PC-9 (cell line): ENCODE data around the gene DRD3. TPM values are rescaled to one million over a fixed set of nuclear protein-coding genes. Genes with fewer than 3 reads are reported as not detected.

Experiments used
- BruUV-seq: library from RNA; stranded (reverse); fragments of 400-500 nt; replicated peaks from 2 replicates; lab custom pipeline; 2021; lab: Mats Ljungman, UMichigan
- CTCF ChIA-PET: fragments of 300-600 bp; sonication (Branson Sonifier 250); formaldehyde crosslinking; loops from one replicate; lab custom pipeline; 2022; ENCODE audit warnings: antibody characterized with exemption; lab: Charles Lee
- POLR2A ChIA-PET: fragments of 300-600 bp; sonication (Branson Sonifier 250); formaldehyde crosslinking; loops from one replicate; lab custom pipeline; 2022; ENCODE audit warnings: antibody characterized with exemption; ENCODE audit not compliant: unreplicated experiment; lab: Charles Lee
- DNase-seq, 2 experiments: peaks; one replicate each; pipeline versions ENCODE4 v3.0.0 to v3.0.0-alpha.2; 2015 to 2022; ENCODE audit warnings: mixed read lengths in 1 of 2
- H2AFZ ChIP-seq: fragments of 200-600 bp; sonication (generic); 2 replicates; pipeline ENCODE4 v1.8.1; 2017; ENCODE audit warnings: antibody characterized with exemption
- H3F3A ChIP-seq: fragments of 200-600 bp; sonication (generic); 2 replicates; pipeline ENCODE4 v1.8.1; 2017; ENCODE audit warnings: antibody characterized with exemption, mild to moderate bottlenecking, low read depth; ENCODE audit not compliant: insufficient read depth
- H3K27ac ChIP-seq: fragments of 200-600 bp; sonication (generic); 2 replicates; pipeline ENCODE4 v1.6.1; 2016; ENCODE audit warnings: mixed run types
- H3K27me3 ChIP-seq: fragments of 200-600 bp; sonication (generic); 2 replicates; pipeline ENCODE4 v1.6.1; 2016; ENCODE audit warnings: low read depth, mixed run types; ENCODE audit not compliant: insufficient read depth
- H3K36me3 ChIP-seq: fragments of 200-600 bp; sonication (generic); 2 replicates; pipeline ENCODE4 v1.6.1; 2016; ENCODE audit warnings: low read depth, mixed run types
- H3K4me1 ChIP-seq: fragments of 200-600 bp; sonication (generic); replicated peaks from 2 replicates; pipeline ENCODE4 v1.6.1; 2016; ENCODE audit warnings: mixed run types; ENCODE audit not compliant: insufficient read depth
- H3K4me2 ChIP-seq: fragments of 200-600 bp; sonication (generic); 2 replicates; pipeline ENCODE4 v1.6.1; 2017; ENCODE audit warnings: mixed run types
- H3K4me3 ChIP-seq: fragments of 200-600 bp; sonication (generic); 2 replicates; pipeline ENCODE4 v1.6.1; 2016; ENCODE audit warnings: mixed run types
- H3K79me2 ChIP-seq: fragments of 200-600 bp; sonication (generic); 2 replicates; pipeline ENCODE4 v1.6.1; 2017; ENCODE audit warnings: low read depth, mixed run types
- H3K9me2 ChIP-seq: fragments of 200-600 bp; sonication (generic); 2 replicates; pipeline ENCODE4 v1.8.1; 2017; ENCODE audit warnings: mild to moderate bottlenecking; ENCODE audit not compliant: insufficient read depth
- H3K9me3 ChIP-seq: fragments of 200-600 bp; sonication (generic); 2 replicates; pipeline ENCODE4 v1.8.1; 2016; ENCODE audit warnings: low read depth; ENCODE audit not compliant: insufficient read depth
- H4K20me1 ChIP-seq: fragments of 200-600 bp; sonication (generic); 2 replicates; pipeline ENCODE4 v1.8.1; 2017; ENCODE audit not compliant: insufficient read depth
- CTCF ChIP-seq: fragments of 200-600 bp; sonication (generic); conservative IDR thresholded peaks from 2 replicates; pipeline ENCODE4 v1.6.1; 2017; ENCODE audit warnings: mixed run types, antibody characterized with exemption, mild to moderate bottlenecking, moderate library complexity
- EZH2 ChIP-seq: fragments of 200-600 bp; sonication (generic); IDR thresholded peaks from 2 replicates; pipeline ENCODE4 v1.8.0; 2017; ENCODE audit warnings: antibody characterized with exemption, low read depth
- intact Hi-C: fragments of 100-400 bp; cut with micrococcal nuclease; formaldehyde crosslinking; loops from one replicate; pipeline ENCODE4 v1.10.0; 2022; ENCODE audit not compliant: unreplicated experiment
- total RNA-seq: library from RNA; stranded (reverse); gene quantifications from 2 replicates; pipeline ENCODE4 v1.2.3, GENCODE V29; 2021

The DRD3 gene
- total RNA-seq, 1 experiment from 2014 or later: not detected

- H4K20me1 ChIP-seq: no peaks in the 10 kb centered on the region
- no peaks in the 10 kb centered on the region for H3K9me2 ChIP-seq
- H3K9me3 ChIP-seq: no peaks in the 10 kb centered on the region
- DNase-seq: no peak
- H3K4me3 ChIP-seq: no peak overlapping the region
- H3K4me2 ChIP-seq: no peak overlapping the region
- POLR2A ChIA-PET: interaction anchor here (0.6 kb wide), 1 partner anchor 281 kb away, joined by 5 read pairs; no protein-coding TSS in a partner anchor
- no peaks in the 10 kb centered on the region for H3F3A ChIP-seq
- no peak overlapping the region for H2AFZ ChIP-seq
- CTCF ChIA-PET: no interaction called here
- H3K4me1 ChIP-seq: no peaks in the 10 kb centered on the region
- no peak overlapping the region for H3K27ac ChIP-seq
- intact Hi-C loops: no loop called here
- no peaks in the 10 kb centered on the region for H3K36me3 ChIP-seq
- no peak for TF ChIP-seq CTCF
- TF ChIP-seq EZH2: no peak
- no peaks in the 10 kb centered on the region for H3K79me2 ChIP-seq
- no TSS peak for BruUV-seq
- H3K27me3 ChIP-seq: no peaks in the 10 kb centered on the region
Measured at GRCh38 chr3:114110439-114110838, 68.4 kb downstream of the DRD3 start.

- H3K4me2 ChIP-seq: no peak overlapping the region
- H3K4me1 ChIP-seq: no peaks in the 10 kb centered on the region
- no peak for DNase-seq
- BruUV-seq: no TSS peak
- no peaks in the 10 kb centered on the region for H3K79me2 ChIP-seq
- H3K9me2 ChIP-seq: no peaks in the 10 kb centered on the region
- H3K27me3 ChIP-seq: no peaks in the 10 kb centered on the region
- H3K36me3 ChIP-seq: no peaks in the 10 kb centered on the region
- H3K9me3 ChIP-seq: no peaks in the 10 kb centered on the region
- POLR2A ChIA-PET: no interaction called here
- H3K27ac ChIP-seq: no peak overlapping the region
- no peak overlapping the region for H3K4me3 ChIP-seq
- no peaks in the 10 kb centered on the region for H3F3A ChIP-seq
- H2AFZ ChIP-seq: no peak overlapping the region
- CTCF ChIA-PET: no interaction called here
- intact Hi-C loops: no loop called here
- no peak for TF ChIP-seq CTCF
- TF ChIP-seq EZH2: no peak
- no peaks in the 10 kb centered on the region for H4K20me1 ChIP-seq
Measured at GRCh38 chr3:114108137-114108536, 70.7 kb downstream of the DRD3 start.

- Histone ChIP-seq H3K9me2 (no peaks in the 10 kb centered on the region), H3K4me1 (no peaks in the 10 kb centered on the region), H3K4me3 (no peak overlapping the region), H3K27ac (no peak overlapping the region), H2AFZ (no peak overlapping the region), H3K4me2 (no peak overlapping the region), H3F3A (no peaks in the 10 kb centered on the region), H3K9me3 (no peaks in the 10 kb centered on the region), H3K27me3 (no peaks in the 10 kb centered on the region), H4K20me1 (no peaks in the 10 kb centered on the region), H3K79me2 (no peaks in the 10 kb centered on the region), H3K36me3 (no peaks in the 10 kb centered on the region)
- no peak for DNase-seq
- ChIA-PET POLR2A (no interaction called here), CTCF (no interaction called here)
- BruUV-seq: no TSS peak
- TF ChIP-seq EZH2 (no peak), CTCF (no peak)
- intact Hi-C loops: no loop called here
Measured at GRCh38 chr3:114104414-114104813, 74.4 kb downstream of the DRD3 start.
